H1 (cell line): ENCODE data around the gene ARHGDIB. TPM values are rescaled to one million over a fixed set of nuclear protein-coding genes. Genes with fewer than 3 reads are reported as not detected.

Experiments
- CTCF ChIA-PET: fragments of 300-600 bp; sonication (Branson Sonifier 250); formaldehyde crosslinking; loops from one replicate; lab custom pipeline; 2021; ENCODE audit not compliant: partially characterized antibody; lab: Charles Lee
- POLR2A ChIA-PET: fragments of 300-600 bp; sonication (Branson Sonifier 250); formaldehyde crosslinking; loops from one replicate; lab custom pipeline; 2021; ENCODE audit warnings: inconsistent platforms; ENCODE audit not compliant: partially characterized antibody; lab: Charles Lee
- DNase-seq, 2 experiments: peaks; one replicate each; pipeline versions ENCODE4 v3.0.0 to v3.0.0-alpha.2; 2010 to 2022; ENCODE audit warnings: low spot score in 2 of 2, low read depth in 1 of 2, mixed read lengths in 1 of 2
- FAIRE-seq: peaks from 2 replicates; lab custom pipeline; 2011; peaks lifted over from hg19 to GRCh38; lab: Jason Lieb, UNC
- H2AFZ ChIP-seq: 2 replicates; pipeline ENCODE4 v1.8.1; 2012; ENCODE audit warnings: low read length, inconsistent platforms
- H2AK5ac ChIP-seq: 2 replicates; pipeline ENCODE4 v1.6.1; 2013; ENCODE audit warnings: low read depth, low read length
- H2BK120ac ChIP-seq: replicated peaks from 2 replicates; pipeline ENCODE3; 2013; ENCODE audit warnings: low read depth, low read length, inconsistent platforms
- H2BK12ac ChIP-seq: 2 replicates; pipeline ENCODE4 v1.6.1; 2013; ENCODE audit warnings: low read depth, low read length
- H2BK15ac ChIP-seq: 2 replicates; pipeline ENCODE4 v1.6.1; 2013; ENCODE audit warnings: low read length
- H2BK20ac ChIP-seq: 2 replicates; pipeline ENCODE4 v1.6.1; 2013; ENCODE audit warnings: low read length
- H2BK5ac ChIP-seq: 2 replicates; pipeline ENCODE4 v1.6.1; 2013; ENCODE audit warnings: low read depth, low read length
- H3K14ac ChIP-seq: 2 replicates; pipeline ENCODE4 v1.6.1; 2013; ENCODE audit warnings: inconsistent platforms; ENCODE audit not compliant: insufficient read length
- H3K18ac ChIP-seq: 2 replicates; pipeline ENCODE4 v1.6.1; 2013; ENCODE audit warnings: low read length; ENCODE audit errors: extremely low read depth
- H3K23ac ChIP-seq: 2 replicates; pipeline ENCODE4 v1.6.1; 2013; ENCODE audit warnings: inconsistent platforms; ENCODE audit not compliant: insufficient read length
- H3K23me2 ChIP-seq: 2 replicates; pipeline ENCODE4 v1.6.1; 2013; ENCODE audit warnings: low read depth, low read length
- H3K27ac ChIP-seq: 2 replicates; pipeline ENCODE4 v1.6.1; 2011; ENCODE audit warnings: low read depth, low read length, inconsistent platforms
- H3K27me3 ChIP-seq, 4 experiments: replicated peaks in 1 of 4; 1 replicate in 1 of 4; 2 replicates in 3 of 4; pipeline versions ENCODE4 v1.6.1 to v1.8.1; 2011 to 2013; ENCODE audit warnings: low read length in 3 of 4, mild to moderate bottlenecking in 3 of 4, inconsistent platforms in 2 of 4, mixed read lengths in 2 of 4, moderate library complexity in 1 of 4; ENCODE audit not compliant: control insufficient read depth in 3 of 4, insufficient read depth in 3 of 4; ENCODE audit errors: extremely low read depth in 1 of 4
- H3K36me3 ChIP-seq, 4 experiments: 2 replicates each; pipeline versions ENCODE4 v1.6.1 to v1.8.1; 2011 to 2013; ENCODE audit warnings: mild to moderate bottlenecking in 4 of 4, low read length in 3 of 4, moderate library complexity in 2 of 4, control low read depth in 1 of 4, inconsistent platforms in 1 of 4; ENCODE audit not compliant: insufficient read depth in 4 of 4, control insufficient read depth in 2 of 4
- H3K4ac ChIP-seq: replicated peaks from 2 replicates; pipeline ENCODE3; 2013; ENCODE audit warnings: low read length, low read depth, mixed read lengths, inconsistent platforms; ENCODE audit not compliant: insufficient read length
- H3K4me1 ChIP-seq, 4 experiments: replicated peaks in 1 of 4; 1 replicate in 1 of 4; 2 replicates in 3 of 4; pipeline versions ENCODE4 v1.6.1 to v1.8.1; 2011 to 2013; ENCODE audit warnings: low read length in 3 of 4, inconsistent platforms in 2 of 4, mixed read lengths in 1 of 4; ENCODE audit not compliant: insufficient read depth in 4 of 4, control insufficient read depth in 3 of 4
- H3K4me2 ChIP-seq, 2 experiments: 2 replicates each; pipeline versions ENCODE4 v1.6.1 to v1.8.1; 2011 to 2013; ENCODE audit warnings: low read depth in 2 of 2, low read length in 2 of 2, control low read depth in 1 of 2, inconsistent platforms in 1 of 2, mild to moderate bottlenecking in 1 of 2; ENCODE audit not compliant: insufficient read depth in 1 of 2
- H3K4me3 ChIP-seq, 4 experiments: fragments of 200-600, 300-600 bp in 1 of 4; sonication (generic), shearing (Covaris generic), sonication (Bioruptor Twin) in 1 of 4; 2 replicates each; pipeline versions ENCODE4 v1.5.1 to v1.8.1; 2011 to 2016; ENCODE audit warnings: low read length in 4 of 4, low read depth in 3 of 4, control low read depth in 2 of 4, inconsistent platforms in 2 of 4, mild to moderate bottlenecking in 2 of 4, mixed read lengths in 1 of 4, moderate library complexity in 1 of 4; ENCODE audit not compliant: insufficient read depth in 2 of 4; ENCODE audit errors: extremely low read depth in 1 of 4
- H3K56ac ChIP-seq: replicated peaks from 2 replicates; pipeline ENCODE3; 2013; ENCODE audit warnings: low read depth, mild to moderate bottlenecking, mixed read lengths, low read length, inconsistent platforms; ENCODE audit not compliant: insufficient read length
- H3K79me1 ChIP-seq: 2 replicates; pipeline ENCODE4 v1.6.1; 2013; ENCODE audit warnings: low read depth, low read length, control low read depth
- H3K79me2 ChIP-seq, 2 experiments: 2 replicates each; pipeline versions ENCODE4 v1.6.1 to v1.8.1; 2012 to 2013; ENCODE audit warnings: low read length in 2 of 2, mild to moderate bottlenecking in 2 of 2, inconsistent platforms in 1 of 2; ENCODE audit not compliant: insufficient read depth in 2 of 2, control insufficient read depth in 1 of 2
- H3K9ac ChIP-seq, 4 experiments: replicated peaks in 1 of 4; 1 replicate in 1 of 4; 2 replicates in 3 of 4; pipeline versions ENCODE4 v1.6.1 to v1.8.1; 2011 to 2013; ENCODE audit warnings: low read depth in 3 of 4, low read length in 3 of 4, control low read depth in 2 of 4, mild to moderate bottlenecking in 2 of 4, moderate library complexity in 2 of 4, inconsistent platforms in 1 of 4; ENCODE audit errors: extremely low read depth in 1 of 4
- H3K9me3 ChIP-seq, 2 experiments: 2 replicates each; pipeline versions ENCODE4 v1.6.1 to v1.8.1; 2012 to 2013; ENCODE audit warnings: mild to moderate bottlenecking in 2 of 2, moderate library complexity in 2 of 2, control low read depth in 1 of 2, inconsistent platforms in 1 of 2, low read depth in 1 of 2, low read length in 1 of 2, mixed read lengths in 1 of 2; ENCODE audit not compliant: insufficient read depth in 2 of 2
- H4K20me1 ChIP-seq, 2 experiments: replicated peaks in 1 of 2; 2 replicates each; pipeline versions ENCODE3 to v1.8.1; 2011 to 2013; ENCODE audit warnings: inconsistent platforms in 2 of 2, low read length in 2 of 2, mild to moderate bottlenecking in 1 of 2; ENCODE audit not compliant: insufficient read depth in 2 of 2, control insufficient read depth in 1 of 2
- H4K5ac ChIP-seq: 2 replicates; pipeline ENCODE4 v1.6.1; 2013; ENCODE audit warnings: low read length, low read depth, mixed read lengths, inconsistent platforms; ENCODE audit not compliant: insufficient read length
- H4K8ac ChIP-seq: 2 replicates; pipeline ENCODE4 v1.8.0; 2013; ENCODE audit warnings: mild to moderate bottlenecking, moderate library complexity, low read length, inconsistent platforms; ENCODE audit not compliant: insufficient read depth; ENCODE audit errors: extremely low read depth
- H4K91ac ChIP-seq: replicated peaks from 2 replicates; pipeline ENCODE3; 2013; ENCODE audit warnings: low read length, mixed read lengths, inconsistent platforms; ENCODE audit not compliant: insufficient read length
- RAD21 ChIP-seq, 2 experiments: IDR thresholded peaks in 1 of 2; conservative IDR thresholded peaks in 1 of 2; 2 replicates each; pipeline ENCODE4 v1.6.1; 2011; ENCODE audit warnings: low read depth in 2 of 2, low read length in 2 of 2, improper control_type of control experiment in 1 of 2, inconsistent platforms in 1 of 2, mild to moderate bottlenecking in 1 of 2, moderate library complexity in 1 of 2
- RXRA ChIP-seq: IDR thresholded peaks from 2 replicates; pipeline ENCODE4 v1.6.1; 2011; ENCODE audit warnings: low read depth, mild to moderate bottlenecking, low read length, moderate library complexity; ENCODE audit not compliant: insufficient read depth
- WGBS, 2 experiments: shearing (Covaris generic) in 1 of 2; methylation state at CpG; one replicate each; pipeline versions ENCODE4 v1.1.6 to v1.1.7; 2013 to 2015; ENCODE audit warnings: low lambda C conversion rate in 2 of 2, mixed read lengths in 2 of 2, inconsistent platforms in 1 of 2, low coverage in 1 of 2, missing lambda C conversion rate in 1 of 2; ENCODE audit not compliant: insufficient replicate concordance in 2 of 2, insufficient coverage in 1 of 2, insufficient read length in 1 of 2; ENCODE audit errors: extremely low coverage in 1 of 2, missing lambda C conversion rate in 1 of 2; 5-methylcytosine and 5-hydroxymethylcytosine counted together
- polyA plus RNA-seq, 7 experiments: library from polyadenylated mRNA; depleted of rRNA in 3 of 7; stranded (reverse) in 5 of 7; unstranded in 2 of 7; fragments of >200 nt in 5 of 7; fragments of 200-250 nt in 2 of 7; gene quantifications; 1 replicate in 5 of 7; 2 replicates in 1 of 7; 4 replicates in 1 of 7; pipeline versions ENCODE4 v1.2.1 to v1.2.3, GENCODE V29; 2011 to 2013; ENCODE audit warnings: missing spikeins in 2 of 7, mixed read lengths in 2 of 7
- total RNA-seq: library from RNA; stranded (reverse); fragmentation: NEBNext Ultra II Directional; extraction: Animal tissue kit (Norgen Biotek cat#: 25700); gene quantifications from 2 replicates; pipeline ENCODE4 v1.2.1, GENCODE V29; 2021

Gene ARHGDIB
- total and polyA plus RNA-seq, 2 of the 8 experiments (the other 6 are each of a cell fraction or from before 2014, with no cell fraction given): 0.82 to 1.3 TPM

DNA sequence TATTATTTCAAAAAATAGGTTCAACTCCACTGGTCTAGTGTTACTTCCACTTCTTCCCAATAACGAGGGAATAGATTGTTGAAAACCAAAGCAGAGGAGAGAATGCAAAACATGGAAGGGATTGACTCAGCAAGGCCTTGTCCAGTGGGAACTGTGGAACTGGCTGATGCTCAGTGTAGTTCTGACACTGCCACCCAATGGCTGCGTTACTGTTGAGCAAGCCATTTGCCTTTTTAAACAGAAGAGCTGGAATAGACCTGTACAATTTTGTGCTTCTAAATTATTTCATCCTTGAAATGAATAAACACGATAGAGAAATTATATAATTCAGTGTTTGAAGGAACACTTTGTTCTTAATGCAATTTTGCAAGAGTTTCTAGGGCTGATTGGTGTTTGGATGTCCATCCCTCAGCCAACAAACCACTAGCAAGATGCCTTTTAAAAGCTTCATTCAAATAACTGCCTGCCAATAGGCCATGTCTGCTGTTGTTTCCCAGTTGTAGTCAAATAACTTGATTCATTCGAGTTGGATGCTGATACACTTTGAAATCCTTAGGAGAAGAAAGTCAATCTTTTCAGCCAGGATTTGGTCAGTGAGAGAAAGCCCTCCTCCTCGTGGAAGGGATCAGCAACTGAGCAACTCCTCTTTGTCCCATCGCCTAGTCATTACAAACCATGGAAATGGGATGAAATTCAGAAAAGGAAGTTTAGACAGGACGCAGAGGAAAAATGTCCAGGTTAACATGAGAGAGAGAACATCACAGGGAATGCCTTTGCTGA lies 68.5 kb downstream of the ARHGDIB start:
- Histone ChIP-seq H4K20me1 (no peaks in the 10 kb centered on the region), H3K23ac (no peak overlapping the region), H2BK20ac (no peak overlapping the region), H2BK15ac (no peak overlapping the region), H3K27ac (no peak overlapping the region), H3K4me2 (no peak overlapping the region), H3K56ac (no peak overlapping the region), H2AK5ac (no peak overlapping the region), H2BK5ac (no peak overlapping the region), H3K9me3 (no peaks in the 10 kb centered on the region), H2BK120ac (no peak overlapping the region), H3K9ac (no peak overlapping the region; a peak in 1 of 7 replicates), H3K4me1 (no peaks in the 10 kb centered on the region), H4K8ac (no peak overlapping the region), H3K18ac (no peak overlapping the region), H3K79me1 (no peaks in the 10 kb centered on the region), H3K14ac (no peak overlapping the region), H4K5ac (no peak overlapping the region), H3K27me3 (no peaks in the 10 kb centered on the region)
- POLR2A ChIA-PET: interaction anchor here (1.1 to 1.5 kb wide), 2 partner anchors 44 to 123 kb away, joined by 3 read pairs; no protein-coding TSS in a partner anchor
- 89% methylated on average over 7 of the region's 7 CpGs; no CpG with 5 or more reads in 1 of the 2 experiments for WGBS, 2 experiments
- no peak for FAIRE-seq
- DNase-seq: no peak
- TF ChIP-seq RAD21 (IDR thresholded peaks at IDR 0.05 in 1 of 2, conservative IDR thresholded peaks at IDR 0.05 in 1 of 2; ENCODE audit: low read depth in 2 of 2, low read length in 2 of 2) (peak; percentile 2 to 22; a peak in 3 of 4 replicates), RXRA (no peak)
- TF ChIP-seq, all 59 proteins: peak for 1
- Histone ChIP-seq H2BK12ac (no peak overlapping the region), H2AFZ (0 out of 2 replicates have a peak overlapping the region, but pooled peaks have one; percentile 52), H3K23me2 (no peaks in the 10 kb centered on the region), H4K91ac (no peak overlapping the region), H3K79me2 (no peaks in the 10 kb centered on the region), H3K36me3 (no peaks in the 10 kb centered on the region), H3K4ac (no peak overlapping the region), H3K4me3 (no peak overlapping the region)
- CTCF ChIA-PET: interaction anchor here (0.6 to 1.5 kb wide), 7 partner anchors 8 to 118 kb away, joined by 3 to 5 read pairs (median 3); no protein-coding TSS in a partner anchor
